ENCODE data around the gene SKAP2. TPM values are rescaled to one million over a fixed set of nuclear protein-coding genes. Genes with fewer than 3 reads are reported as not detected.

SKAP2 gene
- polyA plus RNA-seq, 1 experiment: 2.7 TPM

DNA sequence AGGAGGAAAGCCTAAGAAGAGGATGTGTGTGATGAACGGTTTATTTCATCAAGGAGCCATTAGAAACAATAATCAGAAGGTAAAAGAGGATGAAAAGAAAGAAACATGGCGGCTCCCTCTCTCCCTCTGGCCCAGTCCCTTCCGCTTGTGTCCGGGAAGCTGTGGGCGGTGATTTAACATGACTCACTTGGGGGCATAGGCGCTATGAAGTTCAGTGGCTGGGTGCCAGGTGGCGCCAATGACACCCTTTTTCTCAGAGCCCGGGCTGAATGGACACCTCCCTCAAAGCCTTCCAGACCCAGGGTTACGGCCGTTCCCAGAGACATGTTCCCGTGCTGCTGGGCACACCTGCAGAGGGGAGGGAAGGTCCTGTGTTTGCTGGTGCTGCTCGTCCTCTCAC, 244.0 kb downstream of the SKAP2 start:
- ChIA-PET POLR2A (no interaction called here), CTCF (no interaction called here)
- TF ChIP-seq, protein P1, sequence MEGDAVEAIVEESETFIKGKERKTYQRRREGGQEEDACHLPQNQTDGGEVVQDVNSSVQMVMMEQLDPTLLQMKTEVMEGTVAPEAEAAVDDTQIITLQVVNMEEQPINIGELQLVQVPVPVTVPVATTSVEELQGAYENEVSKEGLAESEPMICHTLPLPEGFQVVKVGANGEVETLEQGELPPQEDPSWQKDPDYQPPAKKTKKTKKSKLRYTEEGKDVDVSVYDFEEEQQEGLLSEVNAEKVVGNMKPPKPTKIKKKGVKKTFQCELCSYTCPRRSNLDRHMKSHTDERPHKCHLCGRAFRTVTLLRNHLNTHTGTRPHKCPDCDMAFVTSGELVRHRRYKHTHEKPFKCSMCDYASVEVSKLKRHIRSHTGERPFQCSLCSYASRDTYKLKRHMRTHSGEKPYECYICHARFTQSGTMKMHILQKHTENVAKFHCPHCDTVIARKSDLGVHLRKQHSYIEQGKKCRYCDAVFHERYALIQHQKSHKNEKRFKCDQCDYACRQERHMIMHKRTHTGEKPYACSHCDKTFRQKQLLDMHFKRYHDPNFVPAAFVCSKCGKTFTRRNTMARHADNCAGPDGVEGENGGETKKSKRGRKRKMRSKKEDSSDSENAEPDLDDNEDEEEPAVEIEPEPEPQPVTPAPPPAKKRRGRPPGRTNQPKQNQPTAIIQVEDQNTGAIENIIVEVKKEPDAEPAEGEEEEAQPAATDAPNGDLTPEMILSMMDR (IDR thresholded peaks at IDR 0.05; ENCODE audit: insufficient read depth, low read depth, low read length): no peak
- H3K27me3 ChIP-seq (ENCODE audit: control insufficient read depth, insufficient read depth, low read length): no peaks in the 10 kb centered on the region
- no peaks in the 10 kb centered on the region for H3K36me3 ChIP-seq (ENCODE audit: control insufficient read depth, insufficient read depth, low read length)
- DNase-seq (ENCODE audit: low read depth): no peak
- no peak overlapping the region for H3K4me3 ChIP-seq (ENCODE audit: low read depth, low read length)

DNA sequence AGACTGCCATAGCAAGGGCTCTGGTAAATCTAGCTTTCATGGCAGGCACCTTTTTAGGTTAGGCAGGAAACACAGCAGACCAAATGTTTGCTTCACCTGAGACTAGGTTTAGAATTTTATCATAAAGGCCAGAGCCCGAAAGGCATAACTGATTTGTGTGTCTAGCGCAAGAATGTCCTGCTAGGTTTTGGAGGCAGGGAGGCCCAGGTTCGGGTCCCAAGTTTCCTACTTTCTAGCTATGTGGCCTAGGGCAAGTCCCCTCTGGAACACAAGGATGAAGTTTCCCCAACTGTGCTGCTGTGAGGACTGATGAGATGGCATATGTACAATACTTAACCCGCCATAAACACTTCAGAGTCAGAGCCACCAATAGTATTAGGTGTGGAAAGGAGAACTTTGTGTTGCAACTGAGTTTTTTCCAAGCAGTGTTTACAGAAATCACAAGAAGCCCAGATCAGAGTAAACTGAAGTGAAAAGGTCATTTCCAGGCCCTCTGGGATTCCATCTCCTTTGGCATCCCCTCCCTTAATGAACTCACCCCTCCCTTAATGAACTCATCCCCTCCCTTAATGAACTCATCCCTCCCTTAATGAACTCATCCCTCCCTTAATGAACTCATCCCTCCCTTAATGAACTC, 244.9 kb downstream of the SKAP2 start:
- Histone ChIP-seq H3K4me3 (ENCODE audit: low read depth, low read length) (no peak overlapping the region), H3K27me3 (ENCODE audit: control insufficient read depth, insufficient read depth, low read length) (no peaks in the 10 kb centered on the region), H3K36me3 (ENCODE audit: control insufficient read depth, insufficient read depth, low read length) (no peaks in the 10 kb centered on the region)
- TF ChIP-seq, protein P1 (IDR thresholded peaks at IDR 0.05; ENCODE audit: insufficient read depth, low read depth, low read length): no peak
- CTCF ChIA-PET: no interaction called here
- POLR2A ChIA-PET: no interaction called here
- no peak for DNase-seq (ENCODE audit: low read depth)

DNA sequence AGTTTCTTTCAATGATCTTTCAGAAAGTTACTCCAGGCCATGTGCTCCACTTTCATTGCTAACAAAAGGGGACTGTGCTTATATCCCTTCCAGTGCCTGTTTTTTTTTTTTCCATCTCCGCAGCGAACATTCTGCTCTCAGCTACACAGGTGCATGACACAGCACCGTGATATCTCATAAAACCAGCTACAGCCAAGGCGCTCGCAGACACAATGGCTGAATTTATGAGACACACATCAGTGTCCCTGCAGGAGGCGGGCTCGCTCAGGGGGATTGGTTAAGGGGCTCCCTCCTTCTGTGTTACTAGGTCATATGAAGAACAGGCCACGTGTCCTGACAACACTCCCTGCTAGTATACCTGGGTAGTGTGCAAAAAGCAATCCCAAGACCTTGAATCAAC, 245.5 kb downstream of the SKAP2 start:
- Histone ChIP-seq H3K36me3 (ENCODE audit: control insufficient read depth, insufficient read depth, low read length) (no peaks in the 10 kb centered on the region), H3K4me3 (ENCODE audit: low read depth, low read length) (no peak overlapping the region), H3K27me3 (ENCODE audit: control insufficient read depth, insufficient read depth, low read length) (no peaks in the 10 kb centered on the region)
- DNase-seq (ENCODE audit: low read depth): no peak
- ChIA-PET CTCF (no interaction called here), POLR2A (no interaction called here)
- TF ChIP-seq, protein P1 (IDR thresholded peaks at IDR 0.05; ENCODE audit: insufficient read depth, low read depth, low read length): no peak

DNA sequence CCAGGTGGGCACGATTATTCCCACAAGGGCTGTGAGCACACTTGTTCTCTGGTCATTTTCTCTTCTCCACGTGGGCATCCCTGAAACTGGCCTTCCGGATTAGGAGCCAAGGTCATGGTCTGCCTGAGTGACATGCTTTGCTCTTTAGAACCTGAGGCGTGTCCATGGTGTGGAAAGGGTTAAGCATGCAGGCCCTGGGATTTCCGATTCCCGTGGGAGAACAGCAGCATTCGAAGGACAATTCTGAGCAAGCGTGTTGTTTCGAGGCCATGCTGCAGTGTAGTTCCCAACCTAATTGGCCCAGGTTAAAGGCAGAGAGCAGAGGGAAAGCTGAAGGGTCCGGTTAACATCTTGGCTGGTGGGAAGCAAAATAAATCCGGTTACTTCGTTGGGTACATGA, 245.9 kb downstream of the SKAP2 start:
- no peaks in the 10 kb centered on the region for H3K36me3 ChIP-seq (ENCODE audit: control insufficient read depth, insufficient read depth, low read length)
- ChIA-PET POLR2A (no interaction called here), CTCF (no interaction called here)
- TF ChIP-seq, protein P1 (IDR thresholded peaks at IDR 0.05; ENCODE audit: insufficient read depth, low read depth, low read length): no peak
- H3K4me3 ChIP-seq (ENCODE audit: low read depth, low read length): no peak overlapping the region
- DNase-seq (ENCODE audit: low read depth): no peak
- H3K27me3 ChIP-seq (ENCODE audit: control insufficient read depth, insufficient read depth, low read length): no peaks in the 10 kb centered on the region

Other genes with a start within 250 kb of the SKAP2 start
- 0.91 and 1.0 TPM in 2 replicates for gene HOXA1, start 231.4 kb upstream of the SKAP2 start, polyA plus RNA-seq (2011; rRNA removed)
- 0.09 and 0.13 TPM in 2 replicates for gene HOXA2, start 238.1 kb upstream of the SKAP2 start, polyA plus RNA-seq (2011; rRNA removed)